T47D (cell line): ENCODE data around the gene EVL.
"Not testable (repeated sequence)": the region's sequence is repeated elsewhere in the genome, so short reads cannot be mapped to it uniquely, and the experiment has no call there.

Source experiments
- DNase-seq, 2 experiments: peaks; one replicate each; pipeline versions ENCODE4 v3.0.0 to v3.0.0-alpha.2; 2011 to 2012; ENCODE audit warnings: low read depth in 1 of 2, low spot score in 1 of 2
- JUND ChIP-seq: IDR thresholded peaks from 2 replicates; pipeline ENCODE4 v1.6.1; 2012; ENCODE audit warnings: low read depth
- in situ Hi-C: cut with HindIII; loops from 2 replicates; pipeline ENCODE4 v1.10.0; 2016; ENCODE audit warnings: low sequenced_read_pairs, low pct_unique_long_range_greater_than_20kb

The EVL gene

GRCh38 chr14:100159865-100160533 is 94.8 kb downstream of the EVL start:
- TF ChIP-seq JUND: no peak
- in situ Hi-C loops: no loop called here
- DNase-seq: peak; percentile 45 to 54

GRCh38 chr14:100160534-100160916 is 95.3 kb downstream of the EVL start:
- DNase-seq: no peak
- in situ Hi-C loops: no loop called here
- no peak for TF ChIP-seq JUND

- in situ Hi-C loops: no loop called here
- no peak for TF ChIP-seq JUND
- no peak for DNase-seq
Measured at GRCh38 chr14:100165376-100165775, 100.2 kb downstream of the EVL start.

GRCh38 chr14:100165831-100166440 is 100.7 kb downstream of the EVL start:
- TF ChIP-seq JUND: no peak
- in situ Hi-C loops: no loop called here
- no peak for DNase-seq

GRCh38 chr14:100168506-100168905 is 103.3 kb downstream of the EVL start:
- DNase-seq: no peak
- in situ Hi-C loops: no loop called here
- TF ChIP-seq JUND: no peak

GRCh38 chr14:100170880-100171279 is 105.7 kb downstream of the EVL start:
- DNase-seq: no peak
- in situ Hi-C loops: no loop called here
- no peak for TF ChIP-seq JUND

- in situ Hi-C loops: no loop called here
- DNase-seq: no peak
- no peak for TF ChIP-seq JUND
Measured at GRCh38 chr14:100172811-100173210, 107.6 kb downstream of the EVL start.

GRCh38 chr14:100173353-100173752 is 108.1 kb downstream of the EVL start:
- no peak for DNase-seq
- in situ Hi-C loops: no loop called here
- no peak for TF ChIP-seq JUND

GRCh38 chr14:100176811-100177327 is 111.6 kb downstream of the EVL start:
- in situ Hi-C loops: no loop called here
- no peak for TF ChIP-seq JUND
- no peak for DNase-seq

GRCh38 chr14:100178691-100179090 is 113.5 kb downstream of the EVL start:
- in situ Hi-C loops: no loop called here
- no peak for TF ChIP-seq JUND

GRCh38 chr14:100180671-100181070 is 115.4 kb downstream of the EVL start:
- DNase-seq, in situ Hi-C loops: not testable (repeated sequence)

More at GRCh38 chr14:100178691-100179090, 113.5 kb downstream of the EVL start:
- DNase-seq: no peak

GRCh38 chr14:100181876-100182551 is 116.8 kb downstream of the EVL start:
- DNase-seq, in situ Hi-C loops: not testable (repeated sequence)

GRCh38 chr14:100187247-100187833 is 122.1 kb downstream of the EVL start:
- in situ Hi-C loops: no loop called here

More at GRCh38 chr14:100187247-100187833, 122.1 kb downstream of the EVL start:
- DNase-seq: peak; percentile 39 to 77
- no peak for TF ChIP-seq JUND
